Limb (tissue), 2 donors: ENCODE data around the gene SORCS2.

Experiments
- DNase-seq, 2 donors: peaks; one replicate each; pipeline ENCODE4 v3.0.0-alpha.2; 2016; ENCODE audit errors: extremely low spot score in 2 of 2

SORCS2 gene

DNA sequence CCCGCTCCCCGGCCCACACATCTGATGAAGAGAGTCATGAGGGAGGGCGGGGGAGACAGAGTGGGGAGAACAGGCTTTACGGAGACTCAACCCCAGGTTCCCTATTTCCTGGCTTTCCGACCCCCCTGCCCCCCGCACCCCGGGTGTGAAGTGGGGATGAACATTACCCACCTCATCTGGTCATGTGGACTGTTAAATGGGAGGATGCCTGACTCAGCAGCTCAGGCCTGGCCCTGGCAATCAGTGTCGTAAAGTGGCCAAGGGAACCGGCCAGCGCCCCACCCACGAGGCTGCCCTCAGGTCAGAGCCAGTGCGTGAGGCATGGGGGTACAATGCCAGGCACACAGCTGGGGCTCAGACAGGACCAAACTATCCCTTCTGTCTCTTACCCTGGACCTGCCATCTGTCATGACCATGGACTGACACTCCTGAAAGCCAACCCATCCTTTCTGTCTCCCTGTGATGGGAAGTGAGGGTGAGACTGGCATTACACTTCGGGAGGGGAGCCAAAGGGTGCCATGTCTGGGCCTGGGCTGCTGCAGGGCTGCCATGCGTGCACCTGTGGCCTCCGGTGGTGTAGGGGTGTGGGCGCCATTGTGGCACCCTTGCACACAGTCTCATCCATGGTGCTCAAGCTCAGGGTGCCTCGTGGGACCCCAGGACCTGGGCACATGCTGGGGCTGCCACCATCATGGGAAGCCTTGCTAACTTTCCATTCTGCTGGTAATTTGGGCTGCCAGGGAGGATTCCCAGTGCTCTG lies 348.5 kb downstream of the SORCS2 start:
- no peak for DNase-seq

DNA sequence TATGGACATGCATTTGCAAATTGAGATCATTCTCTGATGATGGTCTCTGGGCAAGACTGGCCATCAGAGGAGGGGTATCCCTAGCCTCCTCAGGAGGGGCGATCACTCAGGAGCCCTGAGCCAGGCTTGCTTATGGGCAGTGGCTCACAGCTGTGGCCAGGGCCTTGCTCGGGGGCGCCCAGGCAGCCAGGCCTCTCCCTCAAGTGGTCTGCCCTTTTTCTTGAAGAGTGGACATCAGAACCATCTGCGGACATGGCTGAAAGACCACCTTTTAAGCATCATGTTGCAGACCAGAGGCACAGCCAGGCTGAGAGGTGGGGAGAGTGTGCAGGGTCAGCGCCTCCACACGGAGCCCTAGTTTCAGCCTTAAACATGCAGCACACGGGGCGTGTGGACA lies 349.1 kb downstream of the SORCS2 start:
- DNase-seq, result no peak

DNA sequence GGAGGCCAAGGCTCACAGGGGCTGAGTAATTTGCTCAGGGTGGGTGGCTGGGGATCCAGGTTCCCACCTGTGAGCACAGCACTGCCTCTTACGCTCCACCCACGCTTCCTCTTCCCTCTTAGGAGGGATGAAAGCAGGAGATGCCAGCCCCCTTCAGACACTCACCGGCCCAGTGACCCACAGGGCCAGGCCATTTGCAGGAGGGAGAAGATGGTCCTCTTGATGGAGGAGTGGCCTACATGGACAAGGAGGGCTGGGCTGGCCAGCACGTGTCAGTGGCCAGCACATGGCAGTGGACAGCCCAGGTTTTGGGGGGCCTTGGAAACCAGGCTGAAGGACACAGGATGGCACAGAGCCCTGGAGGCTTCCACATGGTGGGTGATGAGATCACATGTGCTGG lies 350.4 kb downstream of the SORCS2 start:
- no peak for DNase-seq

DNA sequence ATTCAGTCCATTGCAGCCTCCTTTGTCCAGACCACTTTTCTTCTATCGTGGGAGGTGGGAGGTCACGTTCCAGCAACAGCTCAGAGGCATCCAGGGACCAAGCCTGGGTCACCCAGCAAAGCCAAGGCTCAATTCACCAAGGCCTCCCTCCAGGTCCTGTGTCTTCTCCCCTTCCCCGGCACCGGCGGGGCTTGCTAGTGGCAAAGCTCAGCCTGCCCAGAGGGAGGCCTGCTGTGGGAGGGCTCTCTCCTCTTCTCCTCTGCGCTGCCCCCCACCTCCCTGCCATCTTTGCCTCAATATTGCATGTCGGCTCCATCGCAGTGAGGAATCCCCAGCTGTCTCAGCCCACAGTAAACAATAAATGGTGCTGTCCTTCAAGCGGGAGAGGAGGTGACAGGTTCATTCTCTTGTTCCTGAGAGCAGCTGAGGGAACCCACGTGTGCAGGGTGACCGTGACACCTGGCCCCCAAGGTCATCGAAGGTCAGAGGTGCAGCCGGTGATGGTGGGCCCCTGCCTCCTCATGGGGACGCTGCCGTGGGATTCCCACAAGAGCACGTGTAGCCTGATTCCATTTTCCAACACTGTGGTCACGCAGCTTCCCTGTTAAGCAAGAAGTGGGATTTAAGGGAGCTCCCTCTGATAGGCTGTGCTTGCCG lies 353.9 kb downstream of the SORCS2 start:
- no peak for DNase-seq

DNA sequence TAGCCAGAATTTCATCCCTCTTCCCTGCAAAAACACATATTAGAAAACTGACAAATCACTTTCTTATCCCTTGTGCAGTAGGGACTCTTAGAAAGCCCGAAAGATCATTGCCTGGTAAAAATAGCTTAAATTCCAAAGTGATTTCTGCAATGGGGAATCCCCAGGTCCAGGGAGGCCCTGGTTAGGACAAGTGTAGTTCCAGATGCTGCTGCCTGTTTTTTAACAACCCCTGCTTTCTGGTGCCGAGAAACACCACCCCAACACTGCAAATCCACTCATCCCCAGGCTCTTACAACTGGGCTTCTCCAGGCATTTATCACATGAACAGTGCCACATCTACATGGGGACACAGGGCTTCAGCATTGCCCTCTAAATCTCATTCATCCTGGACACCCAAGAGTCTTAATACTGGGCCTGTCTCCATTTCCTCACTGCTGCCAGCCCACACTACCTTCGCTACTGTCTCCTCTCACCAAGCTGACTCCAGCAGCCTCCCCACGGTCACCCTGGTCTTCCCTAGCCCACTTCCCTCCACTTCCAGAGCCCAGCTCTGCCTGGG lies 354.6 kb downstream of the SORCS2 start:
- DNase-seq, result no peak

DNA sequence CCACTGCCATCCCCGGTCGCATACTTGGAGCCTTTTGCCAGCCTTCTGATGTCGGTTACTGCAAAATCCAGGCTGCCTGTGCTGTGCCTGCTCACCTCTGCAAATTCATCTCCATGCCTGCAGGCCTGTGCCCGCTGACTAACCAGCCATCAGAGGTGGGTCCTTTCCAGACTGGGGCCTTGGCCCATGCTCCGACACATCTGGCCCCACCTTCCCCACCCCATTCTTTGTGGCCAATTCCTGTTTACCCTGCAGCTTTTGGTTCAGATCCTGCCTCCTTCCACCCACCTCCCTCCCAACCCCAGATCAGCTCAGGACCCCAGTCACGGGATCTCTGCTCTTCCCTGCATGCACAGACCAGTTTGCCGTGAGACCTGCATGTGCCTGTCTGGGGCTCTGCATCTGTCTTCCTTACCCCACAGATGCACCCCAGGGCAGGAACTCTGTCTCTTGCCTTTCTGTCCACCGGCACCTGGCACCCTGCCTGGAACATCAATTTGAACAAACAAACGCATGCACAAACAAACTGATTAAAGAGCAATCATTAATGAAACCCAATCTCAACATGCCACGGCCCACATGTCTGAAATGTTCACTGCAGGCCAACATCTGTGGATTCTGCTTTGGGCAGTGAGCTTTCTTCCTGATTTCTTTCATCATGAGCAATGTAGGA lies 355.2 kb downstream of the SORCS2 start:
- DNase-seq, result no peak

DNA sequence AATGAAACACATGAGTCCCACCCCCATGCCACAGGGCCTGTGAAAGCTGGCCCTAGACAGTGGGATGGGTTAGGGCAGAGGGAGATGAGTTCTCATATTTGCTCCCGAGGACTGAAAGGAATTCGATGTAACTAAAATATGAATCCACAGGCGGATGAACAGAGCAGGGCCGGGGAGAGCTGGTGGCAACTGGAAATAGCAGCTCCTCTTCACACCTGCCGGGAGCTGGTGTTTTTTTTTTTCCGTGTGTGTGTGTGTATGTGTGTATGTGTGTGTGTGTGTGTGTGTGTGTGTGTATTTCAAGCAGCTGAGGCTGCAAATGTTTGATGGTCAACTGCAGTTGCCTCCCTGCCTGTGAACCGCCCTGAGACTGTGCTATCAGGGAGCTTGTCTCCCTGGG lies 357.5 kb downstream of the SORCS2 start:
- no peak for DNase-seq

DNA sequence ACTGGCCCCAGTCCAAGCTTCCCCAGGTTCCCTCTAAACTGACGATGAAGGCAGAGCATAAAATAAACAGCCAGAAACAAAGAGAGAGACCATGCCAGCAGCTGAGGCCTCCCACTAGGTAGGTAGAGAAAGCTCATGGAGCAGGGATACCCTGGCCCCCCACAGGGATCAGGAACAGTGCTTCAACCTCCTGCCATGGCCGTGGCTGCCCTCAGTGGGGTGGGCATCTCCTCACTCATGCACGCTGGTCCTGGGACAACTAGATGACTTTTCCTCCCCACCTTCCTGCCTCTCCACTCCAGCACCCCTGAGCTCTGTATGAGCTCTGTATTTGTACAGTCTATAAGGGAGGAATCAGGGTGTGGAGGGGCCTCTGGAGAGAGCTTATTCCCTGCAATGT lies 360.1 kb downstream of the SORCS2 start:
- no peak for DNase-seq

DNA sequence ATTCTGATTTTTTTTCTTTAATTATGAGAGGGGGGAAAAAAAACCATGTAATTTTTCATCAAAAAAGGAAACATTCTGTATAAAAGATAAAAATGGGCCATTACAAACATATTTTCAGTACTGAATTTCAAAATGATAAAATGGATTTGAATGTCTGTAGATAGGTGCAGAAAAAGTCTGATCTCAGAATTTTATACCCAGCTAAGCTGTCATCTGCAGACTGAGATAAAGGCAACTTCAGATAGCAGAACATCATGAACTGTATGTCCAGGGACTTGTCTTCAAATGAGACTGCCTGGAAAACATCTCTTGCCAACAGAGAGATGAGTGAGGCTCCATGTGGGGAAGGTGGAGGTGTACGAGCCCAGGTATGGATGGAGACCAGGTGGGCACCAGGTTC lies 360.9 kb downstream of the SORCS2 start:
- no peak for DNase-seq

DNA sequence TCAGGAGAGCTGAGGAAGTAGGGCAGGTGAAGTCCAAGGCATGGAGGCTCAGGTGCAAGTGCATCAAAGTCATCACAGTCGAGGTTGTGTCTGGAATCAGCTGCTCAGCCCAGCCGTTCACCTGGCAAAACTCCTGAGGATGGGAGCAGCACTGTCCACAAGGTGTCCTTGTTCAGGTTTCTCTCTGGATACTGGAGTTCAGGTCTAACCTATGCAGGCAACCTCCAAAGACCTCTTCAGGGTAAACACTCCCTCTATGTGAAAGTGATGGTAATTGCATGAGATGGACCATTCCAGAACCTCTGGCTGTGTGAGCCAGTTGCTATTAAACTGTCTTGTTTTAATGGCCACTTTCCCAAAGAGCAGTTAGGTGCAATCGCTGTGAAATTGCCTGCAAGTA lies 362.6 kb downstream of the SORCS2 start:
- no peak for DNase-seq

DNA sequence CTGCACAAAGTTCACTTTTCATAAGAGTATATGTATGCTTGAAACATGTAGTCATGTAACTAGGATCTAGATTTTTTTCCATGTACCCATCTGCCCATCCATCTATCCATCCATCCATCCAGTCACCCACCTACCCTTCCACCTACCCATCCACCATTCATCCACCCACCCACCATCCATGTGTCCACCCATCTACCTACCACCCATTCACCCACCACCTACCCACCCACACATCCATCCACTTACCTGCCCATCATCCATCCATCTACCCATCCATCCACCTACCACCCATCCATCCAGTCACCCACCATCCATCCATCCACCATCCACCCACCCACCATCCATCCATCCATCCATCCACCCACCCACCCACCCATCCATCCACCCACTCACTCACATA lies 364.2 kb downstream of the SORCS2 start:
- DNase-seq, result no peak

DNA sequence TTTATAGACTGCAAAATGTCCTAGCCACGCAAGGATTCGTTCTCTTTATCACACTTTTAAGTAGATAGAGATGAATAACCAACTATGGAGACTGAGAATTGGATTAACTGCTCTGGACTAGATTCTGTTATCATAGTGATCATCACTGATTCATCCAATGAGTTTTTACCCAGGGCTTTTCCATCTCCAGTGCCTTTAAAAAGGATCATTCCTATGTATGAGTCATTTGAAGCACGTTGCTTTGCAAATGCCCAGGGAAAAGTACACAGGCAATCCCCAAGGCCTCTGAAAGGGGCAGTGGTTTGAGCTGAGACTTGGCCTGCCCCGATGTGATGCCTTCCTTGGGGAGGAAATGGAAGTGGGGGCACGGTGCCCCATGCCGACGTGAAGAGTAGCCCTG lies 365.1 kb downstream of the SORCS2 start:
- no peak for DNase-seq

DNA sequence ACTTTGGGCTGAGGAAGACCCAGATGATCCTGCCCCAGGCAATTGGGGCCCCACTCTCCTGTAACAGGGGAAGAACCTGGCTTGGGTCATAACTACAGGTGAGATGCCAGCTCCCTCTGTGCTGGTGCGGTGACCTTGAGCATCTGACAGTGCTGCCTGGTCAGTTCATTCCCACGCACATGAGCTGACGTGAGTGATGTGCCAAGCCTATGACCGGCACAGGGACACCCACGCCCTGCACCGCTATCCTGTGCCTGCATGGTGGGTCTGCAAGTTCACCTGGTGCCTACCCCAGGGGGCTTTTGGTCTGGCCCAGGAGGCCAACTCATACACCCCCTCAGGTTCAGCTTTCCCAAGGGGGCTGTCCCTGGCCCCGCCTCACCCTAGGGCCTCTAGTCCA lies 366.1 kb downstream of the SORCS2 start:
- no peak for DNase-seq

DNA sequence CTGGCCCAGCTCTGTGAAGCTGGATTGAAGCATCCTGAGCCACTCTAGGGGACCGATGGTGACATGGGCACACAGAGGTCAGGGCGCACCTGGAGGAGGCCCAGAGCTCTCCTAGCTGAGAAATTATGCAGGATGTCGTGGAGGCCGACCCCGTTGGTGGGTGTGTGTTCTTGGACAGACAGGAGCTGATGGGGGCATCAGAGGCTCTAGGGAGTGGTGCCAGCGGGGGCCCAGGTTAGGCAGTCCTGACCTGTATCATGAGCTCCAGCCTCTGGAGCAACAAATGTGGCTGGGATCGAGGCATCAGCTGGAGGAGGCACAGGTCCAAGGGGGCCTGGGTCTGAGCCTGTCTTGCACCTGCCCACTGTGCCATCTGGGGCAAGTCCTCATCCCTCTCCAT lies 367.0 kb downstream of the SORCS2 start:
- DNase-seq, result no peak

DNA sequence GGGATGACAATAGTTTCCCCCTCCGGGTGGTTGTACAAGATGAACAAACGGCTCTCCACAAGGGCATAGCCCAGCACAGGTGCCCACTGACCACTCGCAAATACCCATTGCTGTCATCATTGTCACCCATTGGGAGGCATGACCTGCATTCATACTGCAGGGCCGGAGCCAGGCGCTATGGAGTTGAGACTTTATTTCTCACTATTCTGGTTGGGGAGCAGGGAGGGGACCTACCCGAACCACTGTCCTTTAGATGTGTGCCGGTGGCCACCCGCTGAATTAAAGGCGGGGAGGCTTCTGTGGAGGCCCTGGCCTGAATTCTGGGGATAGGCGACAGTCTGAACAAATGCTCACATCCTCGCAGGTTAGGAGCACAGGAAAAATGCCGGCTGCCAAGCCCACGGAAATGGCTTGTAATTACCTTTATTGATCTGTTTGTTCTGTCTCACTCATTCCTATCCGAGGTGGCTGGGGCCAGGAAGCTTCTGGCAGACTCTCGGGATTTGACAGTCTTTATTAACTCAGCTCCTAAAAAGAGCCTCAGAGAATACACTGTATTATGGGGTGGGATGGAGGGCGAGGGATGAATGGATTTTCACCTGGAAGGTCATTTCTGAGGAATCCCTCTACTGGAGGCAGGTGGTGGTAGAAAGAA lies 367.5 kb downstream of the SORCS2 start:
- no peak for DNase-seq

DNA sequence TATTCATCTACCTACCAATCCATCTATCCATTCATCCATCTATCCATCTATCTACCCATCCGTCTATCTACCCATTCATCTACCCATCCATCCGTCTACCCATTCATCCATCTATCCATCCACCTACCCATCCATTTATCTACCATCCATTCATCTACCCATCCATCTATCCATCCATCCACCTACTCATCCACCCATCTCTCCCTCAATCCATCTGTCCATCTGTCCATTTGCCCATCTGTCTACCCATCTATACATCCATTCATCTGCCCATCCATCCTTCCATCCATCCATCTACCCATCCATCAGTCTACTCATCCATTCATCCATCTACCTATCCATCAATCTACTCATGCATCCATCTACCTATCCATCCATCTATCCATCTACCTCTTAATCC lies 369.2 kb downstream of the SORCS2 start:
- no peak for DNase-seq

DNA sequence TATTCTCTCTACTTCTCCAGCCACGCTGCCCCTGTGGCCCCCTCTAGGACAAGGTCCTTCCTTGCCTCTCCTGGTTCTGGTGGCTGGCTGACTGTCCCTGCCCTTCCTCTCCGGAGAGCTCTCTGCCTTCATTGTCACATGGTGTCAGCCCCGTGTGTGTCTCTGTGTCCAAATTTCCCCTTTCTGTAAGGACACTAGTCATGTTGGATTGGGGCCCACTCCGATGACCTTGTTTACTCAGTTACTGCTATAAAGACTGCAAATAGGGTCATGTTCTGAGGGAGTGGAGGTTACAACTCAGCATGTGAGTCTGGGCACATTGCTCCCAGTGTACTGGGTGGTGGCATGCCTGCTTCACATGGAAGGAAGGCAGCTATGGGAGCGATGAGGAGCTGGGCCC lies 371.9 kb downstream of the SORCS2 start:
- DNase-seq, result no peak

DNA sequence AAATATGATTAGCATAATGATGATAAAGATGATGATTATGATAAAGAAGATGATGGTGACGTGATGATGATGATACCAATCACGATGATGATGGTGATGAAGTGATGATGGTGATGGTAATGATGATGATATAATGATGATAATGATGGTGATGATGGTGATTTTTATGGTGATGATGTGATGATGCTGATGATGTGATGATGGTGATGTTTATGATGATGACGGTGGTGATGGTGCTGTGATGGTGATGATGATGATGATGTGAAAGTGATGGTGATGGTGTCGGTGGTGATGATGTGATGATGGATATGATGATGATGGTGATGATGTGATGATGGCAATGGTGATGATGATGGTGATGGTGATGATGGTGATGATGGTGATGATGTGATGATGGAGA lies 373.1 kb downstream of the SORCS2 start:
- no peak for DNase-seq

DNA sequence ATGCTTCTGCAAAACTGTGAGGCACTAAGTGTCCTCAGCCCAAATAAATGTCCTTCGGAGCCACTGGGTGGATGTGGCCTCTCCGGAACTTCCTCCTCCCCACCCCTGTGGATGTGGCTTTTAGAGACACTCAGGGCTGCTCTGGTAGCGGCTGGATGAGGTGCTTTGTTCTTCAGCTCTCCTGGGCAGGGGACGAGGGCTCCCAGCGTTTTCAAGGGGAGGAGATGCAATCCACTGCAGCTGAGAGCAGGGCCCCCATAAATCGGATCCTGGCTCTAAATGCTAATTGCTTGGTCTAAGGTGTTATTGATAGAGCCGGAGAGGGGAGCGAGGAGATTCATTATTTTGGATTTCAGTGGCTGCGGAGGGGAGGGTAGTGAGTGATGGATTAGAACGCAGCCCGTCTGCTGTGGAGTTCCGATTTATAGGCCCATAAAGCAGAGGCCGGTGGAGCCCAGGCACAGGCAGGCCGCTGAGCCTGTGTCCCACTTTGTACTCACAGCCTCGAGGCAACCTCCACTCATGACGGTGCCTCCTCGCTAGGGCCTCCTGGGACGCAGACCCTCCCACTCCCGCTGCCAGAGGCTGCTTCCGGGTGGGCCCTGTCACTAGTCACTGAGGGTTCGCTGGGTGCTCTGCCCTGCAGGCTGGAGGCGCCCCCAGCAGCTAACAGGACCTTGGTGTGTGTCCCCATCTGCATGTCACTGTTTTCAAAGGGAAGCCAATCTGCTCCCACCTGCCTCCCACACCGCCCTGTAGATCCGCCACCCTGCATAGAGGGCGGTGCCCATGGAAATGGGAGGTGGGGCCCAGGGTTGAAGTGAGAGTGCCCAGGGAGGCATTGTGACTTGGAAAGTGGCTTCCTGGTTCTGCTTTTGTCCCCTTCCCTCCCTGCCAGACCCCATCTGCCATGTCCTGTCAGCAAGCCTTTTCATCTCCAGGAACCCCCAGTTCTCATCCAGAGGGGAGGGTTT lies 377.8 kb downstream of the SORCS2 start:
- DNase-seq, result no peak

DNA sequence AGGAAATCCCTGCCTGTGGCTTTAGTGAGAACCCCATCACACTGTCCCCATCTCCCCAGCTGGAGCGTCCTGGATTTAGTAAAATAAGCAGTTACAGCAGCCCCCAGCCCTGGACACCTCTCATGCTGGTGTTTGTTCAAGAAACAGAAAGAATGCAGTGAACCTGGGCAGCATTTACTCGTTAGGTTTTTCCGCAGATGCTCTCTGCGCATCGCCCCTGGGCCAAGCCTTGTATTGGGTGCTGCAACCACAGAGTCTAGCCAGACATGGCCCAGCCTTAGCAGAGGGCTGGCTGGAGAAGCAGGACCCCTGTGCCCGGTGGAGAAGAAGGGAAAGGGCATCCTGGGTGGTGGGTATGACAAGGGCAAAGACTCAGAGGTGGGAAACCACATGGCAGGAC lies 378.7 kb downstream of the SORCS2 start:
- DNase-seq, result no peak

DNA sequence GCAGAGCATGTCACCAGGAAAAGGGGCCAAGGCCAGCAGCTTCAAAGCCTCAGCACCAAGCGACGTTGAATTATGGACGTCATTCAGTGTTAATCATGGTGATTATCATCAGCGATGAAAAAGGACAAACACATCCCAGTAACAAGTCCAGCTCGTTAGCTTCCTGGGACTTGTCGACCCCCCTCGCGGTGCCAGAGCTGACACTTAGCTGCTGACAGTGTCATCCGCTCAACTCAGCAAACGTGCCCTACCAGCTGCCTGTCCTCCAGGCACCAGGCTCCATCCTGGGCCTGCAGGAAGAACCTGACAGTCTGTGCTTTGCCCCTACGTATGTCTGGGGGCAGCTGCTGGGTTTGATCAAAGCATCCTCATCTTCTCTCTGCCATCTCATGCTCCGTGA lies 379.4 kb downstream of the SORCS2 start:
- DNase-seq, result no peak
